ENCODE measurements around the gene MBD3L2.
"Not testable (repeated sequence)": the region's sequence is repeated elsewhere in the genome, so short reads cannot be mapped to it uniquely, and the experiment has no call there.

Gene MBD3L2

DNA sequence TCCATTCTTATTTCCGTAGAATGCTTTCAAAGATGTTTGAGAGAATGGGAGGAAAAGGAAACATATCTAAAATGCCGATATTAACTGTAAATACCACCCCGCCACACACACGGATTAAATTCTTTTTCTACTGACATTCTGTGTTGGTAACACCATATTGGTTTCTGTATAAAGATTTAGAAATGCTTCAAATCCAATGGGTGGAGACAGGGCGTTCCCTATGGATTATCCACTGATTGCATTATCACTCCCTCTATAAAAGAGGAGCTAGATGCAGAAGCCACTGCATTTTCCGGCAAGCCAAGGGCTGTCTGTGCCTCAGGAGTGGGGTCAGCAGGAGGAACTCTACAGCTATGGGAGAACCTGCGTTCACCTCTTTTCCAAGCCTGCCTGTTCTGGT lies at the start of gene MBD3L2:
Gene MBD3L2 (plus strand): TSS at position 301 of the 400 bp plus-strand sequence. CDS start 53 bp downstream, at position 354.
- not testable (repeated sequence) for DNase-seq (ENCODE audit: low read depth in 4 of 4, low spot score in 1 of 4)

DNA sequence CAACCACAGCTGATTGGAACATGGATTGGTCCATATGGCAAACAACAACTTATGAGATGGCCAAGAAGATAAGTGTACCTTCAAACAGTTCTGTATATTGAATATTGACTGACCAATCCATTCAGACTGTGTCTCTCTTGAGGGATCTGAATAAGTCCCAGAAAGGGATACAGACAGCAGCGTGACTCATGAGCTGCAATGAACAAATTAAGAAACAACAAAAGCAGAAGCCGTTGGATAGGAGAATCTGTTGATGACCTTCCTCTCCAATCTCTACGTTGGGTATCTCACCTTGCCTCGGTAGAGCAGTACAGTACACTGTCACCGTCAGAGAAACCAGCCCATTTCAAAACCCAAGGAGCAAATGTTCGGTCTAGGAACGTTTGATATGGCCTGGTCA lies 49.2 kb upstream of the MBD3L2 start:
- DNase-seq (ENCODE audit: low read depth in 4 of 4, low spot score in 1 of 4): no peak

DNA sequence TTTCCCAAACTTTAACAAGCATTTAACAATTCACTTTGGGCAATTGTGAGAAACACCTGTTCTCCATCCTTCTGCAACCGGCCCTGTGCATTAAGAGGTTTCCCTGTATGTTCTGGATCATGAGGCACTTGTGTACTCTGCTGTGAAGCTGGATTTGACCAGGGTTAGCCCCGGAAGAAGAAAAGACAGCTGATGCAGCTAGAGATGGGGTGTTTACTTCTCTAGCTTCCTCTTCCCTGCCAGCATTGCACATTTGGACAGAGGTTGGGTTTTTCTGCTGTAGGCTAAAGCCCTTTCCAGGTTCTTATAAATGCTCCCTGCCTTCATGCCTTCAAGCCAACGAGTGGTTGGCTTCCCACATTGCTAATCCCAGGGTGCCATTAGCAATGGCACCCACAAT lies 48.8 kb upstream of the MBD3L2 start:
- DNase-seq (ENCODE audit: low read depth in 4 of 4, low spot score in 1 of 4): no peak

DNA sequence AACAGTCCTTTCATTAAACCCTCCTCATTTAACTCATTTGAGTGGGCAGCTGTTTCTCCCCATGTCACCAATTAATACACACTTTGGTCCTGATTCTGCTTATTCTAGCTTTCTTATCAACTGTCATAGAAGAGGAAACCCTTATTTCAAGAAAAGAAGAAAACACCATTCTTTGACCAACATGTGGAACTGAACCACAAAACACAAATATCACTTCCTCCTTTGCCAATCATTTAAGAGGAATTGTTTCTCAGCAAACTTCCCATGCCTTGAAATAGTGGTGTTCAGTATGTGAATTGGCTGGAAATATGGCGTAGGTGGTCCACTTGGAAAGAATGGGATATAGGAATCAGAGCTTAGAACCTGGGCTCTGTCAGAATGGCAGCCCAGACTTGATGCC lies 48.3 kb upstream of the MBD3L2 start:
- no peak for DNase-seq (ENCODE audit: low read depth in 4 of 4, low spot score in 1 of 4)

DNA sequence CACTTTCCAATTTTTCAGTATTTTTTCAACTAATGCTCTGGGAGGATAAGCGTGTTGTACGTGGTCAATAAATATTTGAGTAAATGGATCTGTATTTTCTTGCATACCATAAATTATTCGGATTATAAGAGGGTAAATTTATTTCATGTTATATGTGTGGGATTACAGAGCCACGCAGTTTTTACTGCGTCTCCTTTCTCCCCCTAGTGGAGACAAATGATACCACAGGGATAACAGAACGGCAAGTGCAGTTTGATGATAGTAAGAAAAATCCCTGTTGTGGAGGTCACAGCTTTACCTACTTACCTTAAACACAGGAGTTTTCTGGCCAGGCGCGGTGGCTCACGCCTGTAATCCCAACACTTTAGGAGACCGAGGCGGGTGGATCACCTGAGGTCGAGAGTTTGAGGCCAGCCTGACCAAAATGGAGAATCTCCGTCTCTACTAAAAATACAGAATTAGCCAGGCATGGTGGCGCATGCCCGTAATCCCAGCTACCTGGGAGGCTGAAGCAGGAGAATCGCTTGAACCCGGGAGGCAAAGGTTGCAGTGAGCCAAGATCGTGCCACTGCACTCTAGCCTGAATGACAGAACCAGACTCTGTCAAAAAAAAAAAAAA lies 44.7 kb upstream of the MBD3L2 start:
- DNase-seq (ENCODE audit: low read depth in 4 of 4, low spot score in 1 of 4): no peak

DNA sequence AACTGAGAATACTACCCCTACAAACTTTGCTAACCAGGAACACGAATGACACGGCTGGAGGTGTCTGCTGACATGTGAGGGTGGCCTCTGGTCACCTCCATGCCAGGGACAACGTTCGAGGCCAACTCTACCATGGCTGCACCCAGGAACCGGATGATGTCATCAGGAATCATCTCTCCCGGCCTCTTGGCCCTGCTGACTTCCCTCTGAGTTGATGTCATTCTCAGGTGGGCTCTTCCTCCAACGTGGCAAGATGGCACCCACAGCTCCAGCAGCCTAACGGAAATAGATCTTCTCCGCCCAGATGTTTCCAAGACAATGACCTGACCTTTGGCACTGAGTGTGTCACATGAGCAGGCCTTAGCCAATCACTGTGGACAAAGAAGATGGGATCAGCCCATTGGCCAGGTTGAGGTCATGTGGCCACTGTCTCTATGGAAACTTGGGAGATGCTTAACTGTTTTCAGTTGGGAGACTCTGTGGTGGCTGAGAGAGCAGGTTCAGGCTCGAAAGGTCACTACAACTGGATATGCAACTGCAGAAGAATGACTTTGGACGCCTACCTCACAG lies 42.9 kb upstream of the MBD3L2 start:
- no peak for DNase-seq (ENCODE audit: low read depth in 4 of 4, low spot score in 1 of 4)

DNA sequence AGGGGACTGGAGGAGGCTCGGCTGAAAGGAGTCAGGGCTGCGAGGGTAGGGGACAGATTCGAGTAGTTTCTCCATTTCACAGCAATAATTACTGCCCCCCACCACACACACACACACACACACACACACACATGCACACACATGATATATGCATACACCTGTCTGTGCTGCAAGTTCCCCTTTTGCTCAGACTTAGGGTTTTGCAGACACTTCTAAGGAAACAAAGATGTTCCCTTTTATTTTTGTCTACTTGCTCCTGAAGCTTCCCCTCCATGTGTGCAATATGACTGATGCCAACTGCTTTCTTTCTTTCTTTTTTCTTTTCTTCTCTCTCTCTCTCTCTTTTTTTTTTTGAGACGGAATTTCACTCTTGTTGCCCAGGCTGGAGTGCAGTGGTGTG lies 41.3 kb upstream of the MBD3L2 start:
- DNase-seq (ENCODE audit: low read depth in 4 of 4, low spot score in 1 of 4): no peak

DNA sequence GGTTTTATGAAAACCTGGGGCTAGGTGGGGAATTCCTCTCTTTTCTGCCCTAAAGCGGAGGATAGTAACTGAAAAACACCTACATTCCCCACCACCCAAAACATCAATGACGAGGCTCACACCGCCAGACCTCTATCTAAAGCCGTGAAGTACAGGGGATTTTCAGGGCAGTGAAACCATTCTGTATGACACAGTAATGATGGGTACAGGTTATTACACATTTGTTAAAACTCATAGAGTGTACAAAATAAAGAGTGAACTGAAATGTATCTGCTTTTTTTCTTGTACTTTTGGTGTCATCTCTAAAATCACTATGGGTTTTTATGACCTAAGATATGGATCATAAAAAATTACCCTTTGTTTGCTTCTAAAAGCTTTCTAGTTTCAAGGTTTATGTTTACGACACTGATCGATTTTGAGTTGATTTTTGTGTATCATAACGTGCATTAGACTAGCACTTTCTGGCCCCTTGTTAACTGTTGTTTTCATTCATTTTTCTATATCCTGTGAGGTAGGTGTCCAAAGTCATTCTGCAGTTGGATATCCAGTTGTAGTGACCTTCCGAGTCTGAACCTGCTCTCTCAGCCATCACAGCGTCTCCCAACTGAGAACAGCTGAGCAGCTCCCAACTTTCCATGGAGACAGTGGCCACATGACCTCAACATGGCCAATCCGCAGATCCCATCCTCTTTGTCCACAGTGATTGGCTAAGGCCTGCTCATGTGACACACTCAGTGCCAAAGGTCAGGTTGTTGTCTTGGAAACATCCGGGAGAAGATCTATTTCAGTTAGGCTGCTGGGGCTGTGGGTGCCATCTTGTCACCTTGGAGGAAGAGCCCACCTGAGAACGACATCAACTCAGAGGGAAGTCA lies 38.2 kb upstream of the MBD3L2 start:
- no peak for DNase-seq (ENCODE audit: low read depth in 4 of 4, low spot score in 1 of 4)

DNA sequence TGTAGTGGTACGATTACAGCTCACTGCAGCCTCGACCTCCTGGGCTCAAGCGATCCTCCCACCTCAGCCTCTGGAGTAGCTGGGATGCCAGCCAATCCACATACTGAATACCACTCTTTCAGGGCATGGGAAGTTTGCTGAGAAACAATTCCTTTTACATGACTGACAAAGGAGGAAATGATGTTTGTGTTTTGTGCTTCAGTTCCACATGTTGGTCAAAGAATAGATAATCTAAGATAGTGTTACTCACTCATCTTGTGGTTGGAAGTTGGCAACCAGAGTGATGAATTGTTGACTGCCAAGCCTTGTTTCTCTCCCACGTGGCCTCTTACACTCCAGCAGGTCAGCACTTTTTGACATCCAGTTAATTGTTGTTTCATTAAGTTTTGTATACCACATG lies 35.4 kb upstream of the MBD3L2 start:
- no peak for DNase-seq (ENCODE audit: low read depth in 4 of 4, low spot score in 1 of 4)

DNA sequence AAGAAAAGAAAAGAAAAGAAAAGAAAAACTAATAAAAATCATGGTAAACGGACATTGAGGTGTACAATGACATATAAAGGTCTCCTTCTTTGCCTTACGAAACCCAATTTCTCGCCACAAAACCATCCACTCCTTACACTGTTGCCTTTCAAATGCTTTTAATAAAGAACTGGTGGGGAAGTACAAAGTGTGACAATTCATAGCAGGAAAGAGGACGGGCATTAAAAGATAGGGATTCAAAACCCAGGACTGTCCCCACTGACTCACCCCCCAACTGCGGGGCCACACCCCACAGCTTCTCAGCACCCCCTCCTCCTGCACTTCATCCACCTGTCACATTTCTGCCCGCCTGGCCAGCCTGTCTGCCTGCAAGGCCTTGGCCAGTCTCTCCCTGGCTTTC lies 30.3 kb upstream of the MBD3L2 start:
- no peak for DNase-seq (ENCODE audit: low read depth in 4 of 4, low spot score in 1 of 4)

DNA sequence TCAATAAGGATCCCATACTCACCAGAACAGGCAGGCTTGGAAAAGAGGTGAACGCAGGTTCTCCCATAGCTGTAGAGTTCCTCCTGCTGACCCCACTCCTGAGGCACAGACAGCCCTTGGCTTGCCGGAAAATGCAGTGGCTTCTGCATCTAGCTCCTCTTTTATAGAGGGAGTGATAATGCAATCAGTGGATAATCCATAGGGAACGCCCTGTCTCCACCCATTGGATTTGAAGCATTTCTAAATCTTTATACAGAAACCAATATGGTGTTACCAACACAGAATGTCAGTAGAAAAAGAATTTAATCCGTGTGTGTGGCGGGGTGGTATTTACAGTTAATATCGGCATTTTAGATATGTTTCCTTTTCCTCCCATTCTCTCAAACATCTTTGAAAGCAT lies 27.8 kb upstream of the MBD3L2 start, which contains the start of gene MBD3L2B:
Gene MBD3L2B (minus strand): TSS at position 101 of the 400 bp plus-strand sequence. CDS start 34 bp downstream, at position 67.
- DNase-seq (ENCODE audit: low read depth in 4 of 4, low spot score in 1 of 4): not testable (repeated sequence)

DNA sequence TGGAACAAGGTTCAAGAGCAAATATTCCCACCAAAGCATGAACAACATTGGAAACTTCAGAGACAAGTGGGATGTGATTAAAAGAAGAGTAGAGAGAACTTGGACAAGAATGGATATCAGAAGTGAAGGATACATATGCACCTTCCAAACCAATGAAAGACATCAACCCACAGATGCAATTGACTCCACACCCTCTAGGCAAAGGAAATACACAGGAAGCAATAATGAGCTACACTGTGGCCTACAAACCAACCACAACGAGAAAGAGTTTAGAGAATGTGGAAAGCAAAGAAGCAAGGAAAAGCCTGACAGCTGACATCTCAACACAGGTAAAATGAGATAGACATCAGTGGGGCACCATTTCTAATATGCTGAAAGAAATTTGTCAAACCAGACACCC lies 20.3 kb upstream of the MBD3L2 start:
- DNase-seq (ENCODE audit: low read depth in 4 of 4, low spot score in 1 of 4): not testable (repeated sequence)

DNA sequence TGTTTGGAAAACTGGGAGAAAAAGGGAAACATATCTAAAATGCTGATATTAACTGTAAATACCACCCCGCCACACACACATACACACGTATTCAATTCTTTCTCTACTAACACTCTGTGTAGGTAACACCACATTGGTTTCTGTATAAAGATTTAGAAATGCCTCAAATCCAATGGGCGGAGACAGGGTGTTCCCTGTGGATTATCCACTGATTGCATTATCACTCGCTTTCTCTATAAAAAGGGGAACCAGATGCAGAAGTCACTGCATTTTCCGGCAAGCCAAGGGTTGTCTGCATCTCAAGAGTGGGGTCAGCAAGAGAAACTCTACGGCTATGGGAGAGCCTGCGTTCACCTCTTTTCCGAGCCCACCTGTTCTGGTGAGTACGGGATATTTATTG lies 18.8 kb upstream of the MBD3L2 start, which contains the start of gene MBD3L5:
Gene MBD3L5 (plus strand): TSS at position 301 of the 400 bp plus-strand sequence. CDS start 34 bp downstream, at position 335.
- not testable (repeated sequence) for DNase-seq (ENCODE audit: low read depth in 4 of 4, low spot score in 1 of 4)

DNA sequence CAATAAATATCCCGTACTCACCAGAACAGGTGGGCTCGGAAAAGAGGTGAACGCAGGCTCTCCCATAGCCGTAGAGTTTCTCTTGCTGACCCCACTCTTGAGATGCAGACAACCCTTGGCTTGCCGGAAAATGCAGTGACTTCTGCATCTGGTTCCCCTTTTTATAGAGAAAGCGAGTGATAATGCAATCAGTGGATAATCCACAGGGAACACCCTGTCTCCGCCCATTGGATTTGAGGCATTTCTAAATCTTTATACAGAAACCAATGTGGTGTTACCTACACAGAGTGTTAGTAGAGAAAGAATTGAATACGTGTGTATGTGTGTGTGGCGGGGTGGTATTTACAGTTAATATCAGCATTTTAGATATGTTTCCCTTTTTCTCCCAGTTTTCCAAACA lies 9.0 kb upstream of the MBD3L2 start, which contains the start of gene MBD3L4:
Gene MBD3L4 (minus strand): TSS at position 101 of the 400 bp plus-strand sequence. CDS start 35 bp downstream, at position 66.
- DNase-seq (ENCODE audit: low read depth in 4 of 4, low spot score in 1 of 4): not testable (repeated sequence)

DNA sequence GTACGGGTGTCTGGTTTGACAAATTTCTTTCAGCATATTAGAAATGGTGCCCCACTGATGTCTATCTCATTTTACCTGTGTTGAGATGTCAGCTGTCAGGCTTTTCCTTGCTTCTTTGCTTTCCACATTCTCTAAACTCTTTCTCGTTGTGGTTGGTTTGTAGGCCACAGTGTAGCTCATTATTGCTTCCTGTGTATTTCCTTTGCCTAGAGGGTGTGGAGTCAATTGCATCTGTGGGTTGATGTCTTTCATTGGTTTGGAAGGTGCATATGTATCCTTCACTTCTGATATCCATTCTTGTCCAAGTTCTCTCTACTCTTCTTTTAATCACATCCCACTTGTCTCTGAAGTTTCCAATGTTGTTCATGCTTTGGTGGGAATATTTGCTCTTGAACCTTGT lies 7.6 kb upstream of the MBD3L2 start:
- not testable (repeated sequence) for DNase-seq (ENCODE audit: low read depth in 4 of 4, low spot score in 1 of 4)

DNA sequence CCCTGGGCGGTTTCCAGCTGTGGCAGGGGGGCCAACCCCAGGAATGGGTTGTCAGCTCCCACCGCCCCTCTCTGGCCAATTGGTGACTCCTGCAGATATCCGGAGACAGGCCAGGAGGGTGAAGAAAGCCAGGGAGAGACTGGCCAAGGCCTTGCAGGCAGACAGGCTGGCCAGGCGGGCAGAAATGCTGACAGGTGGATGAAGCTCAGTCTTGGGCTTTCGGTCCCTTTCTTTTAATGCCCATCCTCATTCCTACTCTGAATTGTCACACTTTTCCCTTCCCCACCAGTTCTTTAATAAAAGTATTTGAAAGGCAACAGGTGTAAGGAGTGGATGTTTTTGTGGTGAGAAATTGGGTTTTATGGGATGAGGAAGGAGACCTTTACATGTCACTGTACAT lies 2.3 kb downstream of the MBD3L2 start:
- not testable (repeated sequence) for DNase-seq (ENCODE audit: low read depth in 4 of 4, low spot score in 1 of 4)

DNA sequence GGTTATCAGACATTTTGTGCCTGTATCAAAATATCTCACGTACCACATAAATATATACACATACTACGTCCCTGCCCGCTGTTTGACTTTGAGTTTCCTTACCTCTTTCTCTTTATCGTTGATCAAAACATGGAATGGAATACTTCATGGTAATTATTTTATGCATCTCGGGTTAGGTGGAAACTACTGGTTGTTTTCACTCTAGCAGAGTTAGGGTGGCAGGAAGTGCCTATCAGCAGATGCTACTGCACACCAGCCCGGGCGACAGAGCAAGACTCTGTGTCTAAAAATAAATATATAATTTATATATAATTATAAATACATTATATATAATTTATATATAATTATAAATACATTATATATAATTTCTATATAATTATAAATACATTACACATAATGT lies 3.8 kb downstream of the MBD3L2 start:
- not testable (repeated sequence) for DNase-seq (ENCODE audit: low read depth in 4 of 4, low spot score in 1 of 4)

DNA sequence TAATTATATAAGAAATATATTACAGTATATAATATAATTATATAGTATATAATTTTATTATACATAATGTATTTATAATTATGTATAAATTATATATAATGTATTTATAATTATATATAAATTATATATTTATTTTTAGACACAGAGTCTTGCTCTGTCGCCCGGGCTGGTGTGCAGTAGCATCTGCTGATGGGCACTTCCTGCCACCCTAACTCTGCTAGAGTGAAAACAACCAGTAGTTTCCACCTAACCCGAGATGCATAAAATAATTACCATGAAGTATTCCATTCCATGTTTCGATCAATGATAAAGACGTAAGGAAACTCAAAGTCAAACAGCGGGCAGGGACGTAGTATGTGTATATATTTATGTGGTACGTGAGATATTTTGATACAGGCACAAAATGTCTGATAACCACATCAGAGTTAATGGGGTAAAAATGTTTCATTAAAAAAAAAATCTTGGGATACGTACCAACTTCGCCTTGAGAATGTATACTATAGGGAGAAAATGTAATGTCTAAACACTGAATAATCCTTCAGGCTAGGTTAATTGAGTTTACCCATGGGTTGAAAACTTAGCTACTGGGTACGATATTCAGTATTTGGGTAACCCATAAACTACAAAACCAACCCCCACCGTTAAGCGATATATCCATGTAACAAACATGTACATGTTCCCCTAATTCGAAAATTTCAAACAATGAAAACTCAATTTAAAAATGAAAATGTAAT lies 5.7 kb downstream of the MBD3L2 start:
- not testable (repeated sequence) for DNase-seq (ENCODE audit: low read depth in 4 of 4, low spot score in 1 of 4)

DNA sequence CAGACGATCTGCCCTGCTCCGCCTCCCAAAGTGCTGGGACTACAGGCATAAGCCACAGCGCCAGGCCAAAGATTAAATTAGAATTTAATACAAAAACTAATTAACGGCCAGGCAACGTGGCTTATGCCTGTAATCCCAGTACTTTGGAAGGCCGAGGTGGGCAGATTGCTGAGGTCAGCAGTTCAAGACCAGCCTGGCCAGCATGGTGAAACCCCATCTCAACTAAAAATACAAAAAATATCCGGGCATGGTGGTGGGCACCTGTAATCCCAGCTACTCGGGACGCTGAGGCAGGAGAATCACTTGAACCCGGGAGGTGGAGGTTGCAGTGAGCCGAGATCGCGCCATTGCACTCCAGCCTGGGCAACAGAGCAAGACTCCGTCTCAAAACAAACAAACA lies 6.6 kb downstream of the MBD3L2 start:
- DNase-seq (ENCODE audit: low read depth in 4 of 4, low spot score in 1 of 4): not testable (repeated sequence)

DNA sequence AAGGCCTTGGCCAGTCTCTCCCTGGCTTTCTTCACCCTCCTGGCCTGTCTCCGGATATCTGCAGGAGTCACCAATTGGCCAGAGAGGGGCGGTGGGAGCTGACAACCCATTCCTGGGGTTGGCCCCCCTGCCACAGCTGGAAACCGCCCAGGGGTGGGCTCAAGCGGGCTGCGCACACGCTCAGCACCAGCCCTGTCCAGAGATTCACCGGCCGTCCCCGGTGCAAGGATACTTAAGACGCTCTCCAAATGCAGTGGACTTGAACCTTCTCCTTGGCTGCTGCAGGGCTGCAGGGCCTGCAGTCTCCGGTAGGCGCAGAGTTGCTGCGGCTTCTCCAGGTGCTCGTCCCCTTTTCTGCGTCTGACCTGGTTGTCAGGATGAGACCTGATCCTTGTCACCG lies 7.2 kb downstream of the MBD3L2 start:
- DNase-seq (ENCODE audit: low read depth in 4 of 4, low spot score in 1 of 4): not testable (repeated sequence)

DNA sequence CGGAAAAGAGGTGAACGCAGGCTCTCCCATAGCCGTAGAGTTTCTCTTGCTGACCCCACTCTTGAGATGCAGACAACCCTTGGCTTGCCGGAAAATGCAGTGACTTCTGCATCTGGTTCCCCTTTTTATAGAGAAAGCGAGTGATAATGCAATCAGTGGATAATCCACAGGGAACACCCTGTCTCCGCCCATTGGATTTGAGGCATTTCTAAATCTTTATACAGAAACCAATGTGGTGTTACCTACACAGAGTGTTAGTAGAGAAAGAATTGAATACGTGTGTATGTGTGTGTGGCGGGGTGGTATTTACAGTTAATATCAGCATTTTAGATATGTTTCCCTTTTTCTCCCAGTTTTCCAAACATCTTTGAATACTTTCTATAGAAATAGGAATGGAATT lies 9.5 kb downstream of the MBD3L2 start, which contains the start of gene MBD3L3:
Gene MBD3L3 (minus strand): TSS at position 101 of the 400 bp plus-strand sequence. CDS start 71 bp downstream, at position 30.
- DNase-seq (ENCODE audit: low read depth in 4 of 4, low spot score in 1 of 4): not testable (repeated sequence)
